ENCODE data around the gene ZNF487.
A peak's percentile ranks its signal among the peaks of the same experiment; 100 is the strongest.
"Not testable (repeated sequence)": the region's sequence is repeated elsewhere in the genome, so short reads cannot be mapped to it uniquely, and the experiment has no call there.

The ZNF487 gene

DNA sequence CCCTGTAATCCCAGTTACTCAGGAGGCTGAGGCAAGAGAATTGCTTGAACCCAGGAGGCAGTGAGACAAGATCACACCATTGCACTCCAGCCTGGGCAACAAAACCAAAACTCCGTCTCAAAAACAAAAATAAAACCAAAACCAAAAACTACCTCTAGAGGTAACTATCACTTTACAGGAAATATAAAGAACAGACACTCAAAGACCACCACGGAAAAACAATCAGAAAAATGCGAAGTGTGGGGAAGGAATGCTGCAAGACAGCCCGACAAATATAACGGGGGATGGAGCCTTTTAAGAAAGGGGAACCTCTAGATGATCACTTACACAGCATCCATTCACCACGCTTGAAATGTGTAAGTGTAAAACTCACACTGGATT lies 32.2 kb upstream of the ZNF487 start:
- DNase-seq (ENCODE audit: low read depth), result no peak

DNA sequence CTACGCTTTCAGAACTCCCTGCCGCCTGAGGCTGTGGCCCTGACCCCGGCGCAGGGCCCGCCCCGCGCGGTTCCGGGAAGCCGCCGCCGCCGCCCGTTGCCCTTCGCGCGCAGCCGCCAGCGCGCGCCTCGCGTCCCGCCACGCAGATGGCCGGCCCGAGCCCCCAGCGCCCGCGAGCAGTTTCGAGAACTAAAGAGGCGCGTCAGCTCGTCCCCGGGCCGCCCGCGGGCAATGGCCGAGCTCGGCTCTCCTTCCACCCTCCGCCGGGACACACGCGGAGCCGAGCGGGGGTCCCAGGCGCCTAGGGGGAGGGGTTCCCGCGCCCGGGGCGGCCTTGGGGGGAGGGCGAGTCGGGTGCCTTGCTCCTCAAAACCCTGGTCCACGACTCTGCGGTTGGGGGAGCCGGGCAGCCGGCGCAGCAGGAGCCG lies 29.7 kb upstream of the ZNF487 start:
- peak; percentile 46 for DNase-seq (ENCODE audit: low read depth)

DNA sequence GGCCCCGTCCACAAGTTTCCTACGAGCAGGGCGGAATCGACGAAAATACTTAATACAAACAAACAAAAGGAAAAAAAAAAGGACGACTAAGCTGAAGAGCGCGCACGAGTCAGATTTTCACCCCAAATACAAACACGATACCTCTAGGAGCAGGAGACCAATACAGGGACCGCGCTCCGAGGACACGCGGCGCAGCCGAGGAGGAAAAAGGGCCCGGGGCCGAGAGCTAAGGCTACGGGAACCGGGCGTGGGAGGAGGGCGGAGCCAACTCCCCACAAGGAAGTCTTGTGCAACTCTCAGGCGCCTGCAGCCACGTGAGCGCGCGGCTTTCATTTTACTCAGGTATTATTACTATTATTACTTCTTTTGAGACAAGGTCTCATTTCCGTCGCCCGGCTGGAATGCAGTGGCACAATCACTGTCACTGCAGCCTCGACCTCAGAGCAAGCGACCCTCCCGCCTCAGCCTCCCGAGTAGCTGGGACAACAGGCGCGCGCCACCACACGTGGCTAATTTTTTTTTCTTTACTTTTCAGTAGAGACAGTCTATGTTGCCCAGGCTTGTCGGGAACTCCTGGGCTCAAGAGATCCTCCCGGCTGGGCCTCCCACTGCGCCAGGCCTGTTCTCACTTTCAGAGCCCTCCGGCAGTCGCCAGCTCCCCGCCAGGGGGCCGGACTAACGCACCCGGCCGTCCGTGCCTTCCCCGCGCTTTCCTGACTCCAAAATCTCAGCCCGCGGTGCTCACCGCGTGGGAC lies 29.2 kb upstream of the ZNF487 start:
- DNase-seq (ENCODE audit: low read depth), result peak; percentile 89

DNA sequence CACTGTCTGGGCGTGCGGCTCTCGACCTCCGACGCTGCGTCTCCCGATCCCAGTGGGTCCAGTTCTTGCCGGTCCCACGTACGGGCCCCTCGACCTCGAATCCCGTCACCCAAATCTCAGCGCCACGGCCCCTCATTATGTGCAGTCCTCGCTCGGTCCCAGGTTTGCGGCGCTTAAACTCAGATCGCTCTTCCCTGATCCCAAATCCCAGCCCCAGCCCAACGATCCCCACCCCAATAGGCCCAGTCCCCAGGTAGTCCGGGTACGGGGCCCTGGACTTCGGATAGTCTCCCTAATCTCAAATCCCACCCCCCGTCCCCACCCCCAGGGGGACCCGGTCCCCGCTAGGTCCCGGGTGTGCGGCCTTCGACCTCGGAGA lies 28.6 kb upstream of the ZNF487 start:
- DNase-seq (ENCODE audit: low read depth), result no peak

DNA sequence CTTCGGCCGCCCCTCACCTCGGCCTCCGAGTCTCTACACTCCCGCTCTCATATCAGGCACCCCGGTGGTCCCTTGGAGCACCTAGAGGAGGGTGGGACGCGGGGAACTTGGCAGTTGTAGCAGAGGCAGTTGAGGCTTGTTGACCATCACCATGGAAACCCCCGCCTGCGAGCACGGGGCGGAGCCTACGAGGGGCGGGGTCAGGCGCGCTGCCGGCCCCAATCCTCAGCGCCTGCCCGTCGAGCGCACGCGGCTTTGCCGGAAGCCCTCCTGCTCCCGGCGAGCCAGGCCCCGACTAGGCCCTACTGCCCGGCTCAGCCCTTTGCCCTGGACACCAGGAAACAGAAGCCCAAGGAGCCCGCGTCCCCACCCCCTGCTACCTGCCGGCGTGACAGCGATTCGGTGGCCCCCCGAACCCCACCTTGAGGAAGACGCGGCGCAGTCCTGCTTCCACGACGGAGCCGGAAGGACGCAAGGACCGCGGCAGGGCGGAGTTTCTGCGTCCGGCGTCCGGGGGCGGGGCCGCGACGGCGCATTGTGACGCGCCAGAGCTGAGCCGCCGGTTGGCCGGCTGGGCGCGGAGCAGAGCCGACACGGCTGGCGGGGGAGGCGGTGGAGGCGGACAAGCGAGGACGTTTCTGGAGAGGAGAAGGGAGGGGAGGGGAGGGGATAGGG lies 28.1 kb upstream of the ZNF487 start, which contains the start of gene HNRNPF:
TSS of gene HNRNPF (minus strand) at position 477 of the 675 bp plus-strand sequence. CDS start 21,302 bp downstream, outside the sequence.
- peak; percentile 91 for DNase-seq (ENCODE audit: low read depth)

DNA sequence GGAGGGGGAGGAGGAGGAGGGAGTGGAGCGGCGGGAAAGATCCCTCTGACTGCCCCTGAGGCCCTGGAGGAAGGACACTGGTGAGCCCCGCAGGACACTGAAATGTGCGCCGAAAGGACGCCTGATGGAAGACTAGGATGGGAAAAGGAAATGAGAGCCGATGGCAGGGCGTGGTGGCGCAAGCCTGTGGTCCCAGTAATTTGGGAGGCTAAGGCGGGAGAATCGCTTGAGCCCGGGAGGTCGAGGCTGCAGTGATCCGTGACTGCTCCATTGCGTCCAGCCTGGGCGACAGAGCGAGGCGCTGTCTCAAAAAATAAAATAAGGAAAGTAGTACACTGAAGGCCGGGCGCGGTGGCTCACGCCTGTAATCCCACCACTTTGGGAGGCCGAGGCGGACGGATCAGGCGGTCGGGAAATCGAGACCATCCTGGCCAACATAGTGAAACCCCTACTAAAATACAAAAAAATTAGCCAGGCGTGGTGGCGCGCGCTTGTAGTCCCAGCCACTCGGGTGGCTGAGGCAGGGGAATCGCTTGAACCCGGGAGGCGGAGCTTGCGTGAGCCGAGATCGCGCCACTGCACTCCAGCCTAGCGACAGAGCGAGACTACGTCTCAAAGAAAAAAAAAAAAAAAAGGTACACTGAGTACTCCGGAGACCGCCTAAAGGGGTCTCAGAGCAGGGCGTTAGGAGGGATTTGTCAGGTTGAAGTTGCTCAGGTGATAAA lies 27.4 kb upstream of the ZNF487 start:
- peak; percentile 59 for DNase-seq (ENCODE audit: low read depth)

DNA sequence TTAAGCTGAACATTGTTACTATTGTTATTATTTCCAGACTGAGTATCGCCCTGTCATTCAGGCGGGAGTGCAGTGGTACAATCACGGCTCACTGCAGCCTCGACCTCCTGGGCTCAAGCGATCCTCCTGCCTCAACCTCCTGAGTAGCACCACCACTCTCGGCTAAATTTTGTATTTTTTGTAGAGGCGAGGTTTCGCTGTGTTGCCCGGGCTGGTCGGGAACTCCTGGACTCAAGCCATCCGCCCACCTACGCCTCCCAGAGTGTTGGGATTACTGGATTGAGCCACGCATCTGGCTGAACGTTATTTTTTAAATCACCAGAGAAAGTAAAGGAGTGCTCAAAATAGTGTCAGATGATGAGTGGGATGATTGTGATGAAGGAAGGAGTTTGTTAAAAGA lies 26.6 kb upstream of the ZNF487 start:
- no peak for DNase-seq (ENCODE audit: low read depth)

DNA sequence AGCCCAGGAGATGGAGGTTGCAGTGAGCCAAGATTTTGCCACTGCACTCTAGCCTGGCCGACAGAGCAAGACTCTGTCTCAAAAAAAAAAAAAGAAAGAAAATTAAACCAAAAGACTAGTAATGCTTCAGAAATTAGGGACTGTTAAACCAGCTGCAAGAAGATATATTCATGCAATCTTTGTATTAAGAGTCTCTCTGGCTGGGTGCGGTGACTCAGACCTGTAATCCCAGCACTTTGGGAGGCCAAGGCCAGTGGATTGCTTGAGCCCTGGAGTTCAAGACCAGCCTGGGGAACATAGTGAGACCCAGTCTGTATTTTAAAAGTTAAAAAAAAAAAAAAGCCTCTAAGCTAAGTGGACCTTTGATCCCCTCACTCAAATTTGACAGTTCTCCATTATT lies 25.4 kb upstream of the ZNF487 start:
- no peak for DNase-seq (ENCODE audit: low read depth)

DNA sequence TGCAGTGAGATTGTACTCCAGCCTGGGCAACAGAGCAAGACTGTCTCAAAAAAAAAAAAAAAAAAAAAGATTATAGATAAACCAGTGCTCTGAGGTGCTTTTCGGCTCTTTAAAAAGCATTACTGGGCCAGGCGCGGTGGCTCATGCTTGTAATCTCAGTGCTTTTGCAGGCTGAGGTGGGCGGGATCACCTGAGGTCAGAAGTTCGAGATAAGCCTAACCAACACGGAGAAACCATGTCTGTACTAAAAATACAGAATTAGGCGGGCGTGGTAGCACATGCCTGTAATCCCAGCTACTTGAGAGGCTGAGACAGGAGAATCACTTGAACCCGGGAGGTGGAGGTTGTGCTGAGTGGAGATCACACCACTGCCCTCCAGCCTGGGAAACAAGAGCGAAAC lies 21.4 kb upstream of the ZNF487 start:
- DNase-seq (ENCODE audit: low read depth), result no peak

DNA sequence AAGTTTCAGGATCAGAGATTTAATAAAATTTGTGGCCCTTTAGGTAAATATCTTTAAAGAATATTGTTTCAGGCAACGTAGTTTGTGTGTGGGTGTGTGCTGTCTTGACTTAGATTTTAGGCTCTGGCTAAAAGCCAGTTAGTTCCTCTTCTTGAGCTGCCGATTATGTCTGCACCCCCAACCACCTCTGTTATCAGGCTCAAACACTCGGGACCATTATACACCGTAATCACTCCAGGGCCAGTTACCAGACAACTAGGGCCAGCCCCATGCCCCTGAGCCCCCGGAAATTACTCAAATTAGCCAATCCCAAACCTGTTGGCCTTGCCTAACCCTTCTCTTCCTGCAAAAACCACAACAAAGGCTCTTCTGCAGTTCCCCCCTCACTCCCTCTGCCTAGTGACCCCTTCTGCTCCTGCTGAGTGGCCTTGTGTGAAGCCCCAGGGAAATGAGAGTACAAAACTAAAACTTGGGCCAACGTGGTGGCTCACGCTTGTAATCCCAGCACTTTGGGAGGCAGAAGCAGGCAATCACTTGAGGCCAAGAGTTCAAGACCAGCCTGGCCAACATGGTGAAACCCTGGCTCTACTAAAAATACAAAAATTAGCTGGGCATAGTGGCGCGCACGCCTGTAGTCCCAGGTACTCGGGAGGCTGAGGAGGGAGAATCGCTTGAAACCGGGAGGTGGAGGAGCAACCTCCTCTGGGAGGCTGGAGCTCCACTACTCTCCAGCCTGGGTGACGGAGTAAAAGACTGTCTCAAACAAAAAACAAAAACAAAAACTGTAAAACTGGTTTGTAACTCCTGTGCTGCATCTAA lies 18.8 kb upstream of the ZNF487 start:
- no peak for DNase-seq (ENCODE audit: low read depth)

DNA sequence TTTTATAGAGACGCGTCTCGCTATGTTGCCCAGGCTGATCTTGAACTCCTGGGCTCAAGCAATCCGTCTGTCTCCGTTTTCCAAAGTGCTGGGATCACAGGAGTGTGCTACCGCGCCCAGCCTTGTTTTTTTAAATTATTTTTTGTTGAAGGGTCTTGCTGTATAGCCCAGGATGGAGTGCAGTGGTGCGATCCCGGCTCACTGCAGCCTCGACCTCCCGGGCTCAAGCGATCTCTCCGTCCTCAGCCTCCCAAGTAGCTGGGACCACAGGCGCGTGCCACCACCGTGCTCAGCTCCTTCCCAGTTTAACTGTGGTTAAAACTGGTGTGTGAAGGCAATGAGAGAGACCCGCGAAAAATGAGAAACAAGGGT lies 16.9 kb upstream of the ZNF487 start:
- no peak for DNase-seq (ENCODE audit: low read depth)

DNA sequence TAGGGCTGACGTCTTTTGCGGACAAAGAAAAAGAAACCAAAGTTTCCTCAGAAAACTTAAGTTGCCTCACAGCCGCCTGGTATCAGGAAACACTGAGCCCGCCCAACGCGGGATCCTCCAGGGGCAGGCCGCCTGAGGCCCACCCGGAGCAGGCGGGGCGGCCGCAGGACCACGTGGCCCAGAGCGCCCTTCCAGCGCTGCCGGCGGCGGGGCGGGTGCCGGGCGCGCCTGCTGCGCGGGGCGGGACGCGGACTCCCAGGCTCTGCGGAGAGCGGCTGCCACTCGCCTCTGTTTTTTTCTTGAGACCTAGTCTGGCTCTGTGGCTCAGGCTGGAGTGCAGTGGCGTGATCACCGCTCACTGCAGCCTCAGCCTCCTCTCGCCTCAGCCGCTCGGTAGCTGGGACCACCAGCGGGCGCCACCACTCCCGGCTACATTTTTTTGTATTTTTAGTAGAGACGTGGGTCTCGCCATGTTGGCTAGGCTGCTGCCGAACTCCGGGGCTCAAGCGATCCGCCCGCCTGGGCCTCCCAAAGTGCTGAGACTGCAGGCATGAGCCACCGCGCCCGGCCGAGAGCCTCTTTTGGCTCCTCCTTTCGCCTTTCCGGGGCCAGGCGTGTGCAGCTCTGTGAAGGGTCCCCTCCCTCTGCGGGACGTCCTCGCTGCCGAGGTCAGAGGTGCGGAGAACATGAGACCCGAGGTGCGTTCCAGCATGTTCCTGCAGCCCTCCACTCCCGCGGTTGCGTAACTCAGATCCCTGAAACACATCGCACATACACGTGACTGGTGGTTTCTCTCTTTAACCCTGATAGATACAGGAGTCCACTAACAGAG lies 16.3 kb upstream of the ZNF487 start:
- DNase-seq (ENCODE audit: low read depth), result peak; percentile 73

DNA sequence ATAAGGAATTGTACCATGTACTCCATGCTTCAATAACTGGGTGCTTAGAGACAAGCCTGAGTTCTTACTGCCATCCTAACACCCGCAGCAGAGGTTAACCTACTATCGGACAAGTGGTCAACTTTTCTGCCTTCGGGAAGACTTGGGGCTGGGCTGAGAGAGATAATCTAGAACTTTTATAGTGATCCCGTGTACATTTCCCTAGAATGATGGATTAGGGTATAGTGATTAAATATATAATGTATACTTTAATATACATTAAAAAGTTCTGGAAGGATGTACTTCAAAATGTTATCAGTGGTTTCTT lies 15.8 kb upstream of the ZNF487 start:
- DNase-seq (ENCODE audit: low read depth), result no peak

DNA sequence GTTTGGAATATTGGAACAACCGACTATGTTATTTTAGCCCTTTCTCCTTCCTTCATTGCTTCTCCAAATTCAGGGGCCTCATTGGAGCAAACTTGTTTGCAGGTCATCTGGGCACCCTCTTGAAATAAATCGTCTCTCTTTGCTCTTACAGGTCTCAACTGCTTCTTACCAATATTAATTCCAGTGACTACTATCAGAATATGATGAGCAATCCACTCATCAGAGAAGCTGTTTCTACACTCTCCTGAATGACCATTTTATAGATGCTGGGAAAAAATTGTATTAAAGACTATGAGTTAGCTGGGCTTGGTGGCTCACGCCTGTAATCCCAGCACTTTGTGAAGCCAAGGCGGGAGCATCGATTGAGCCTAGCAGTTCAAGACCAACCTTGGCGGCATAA lies 15.4 kb upstream of the ZNF487 start:
- no peak for DNase-seq (ENCODE audit: low read depth)

DNA sequence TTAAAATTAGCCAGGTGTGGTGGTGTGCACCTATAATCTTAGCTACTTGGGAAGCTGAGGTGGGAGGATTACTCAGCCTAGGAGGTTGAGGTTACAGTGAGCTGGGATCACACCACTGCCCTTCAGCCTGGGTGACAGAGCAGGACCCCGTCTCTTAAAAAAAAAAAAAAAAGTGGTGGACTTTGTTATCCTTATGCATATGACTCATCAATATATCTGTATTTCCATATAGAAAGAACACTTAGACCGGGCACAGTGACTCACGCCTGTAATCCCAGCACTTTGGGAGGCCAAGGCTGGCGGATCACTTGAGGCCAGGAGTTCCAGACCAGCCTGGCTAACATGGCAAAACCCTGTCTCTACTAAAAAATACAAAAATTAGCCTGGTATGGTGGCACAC lies 15.0 kb upstream of the ZNF487 start:
- DNase-seq (ENCODE audit: low read depth), result not testable (repeated sequence)

DNA sequence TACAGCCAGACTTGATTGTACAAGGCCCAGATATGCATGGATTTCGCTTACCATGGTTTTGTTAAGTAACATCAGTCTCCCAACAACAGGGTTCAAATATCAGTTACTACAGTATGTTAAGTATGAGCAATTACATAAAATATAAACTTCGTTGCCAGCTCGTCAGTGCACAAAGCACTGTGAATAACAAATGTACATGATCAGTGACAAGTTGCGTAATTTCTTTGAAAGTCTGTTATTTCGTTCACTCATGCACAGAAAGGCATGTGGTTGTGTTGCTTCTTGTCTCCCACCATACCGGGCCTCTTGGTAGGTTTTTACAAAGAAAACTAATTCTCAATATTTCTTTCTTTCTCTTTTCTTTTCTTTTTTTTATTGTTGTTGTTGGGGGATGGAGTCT lies 12.5 kb upstream of the ZNF487 start:
- no peak for DNase-seq (ENCODE audit: low read depth)

DNA sequence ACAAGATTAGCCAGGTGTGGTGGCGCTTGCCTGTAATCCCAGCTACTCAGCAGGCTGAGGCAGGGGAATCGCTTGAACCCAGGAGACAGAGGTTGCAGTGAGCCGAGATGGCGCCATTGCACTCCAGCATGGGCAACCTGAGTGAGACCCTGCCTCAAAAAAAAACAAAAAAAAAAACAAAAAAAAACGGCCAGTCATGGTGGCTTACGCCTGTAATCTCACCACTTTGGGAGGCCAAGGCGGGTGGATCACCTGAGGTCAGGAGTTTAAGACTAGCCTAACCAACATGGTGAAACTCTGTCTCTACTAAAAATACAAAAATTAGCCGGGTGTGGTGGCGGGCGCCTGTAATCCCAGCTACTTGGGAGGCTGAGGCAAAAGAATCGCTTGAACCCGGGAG lies 10.4 kb upstream of the ZNF487 start:
- not testable (repeated sequence) for DNase-seq (ENCODE audit: low read depth)

DNA sequence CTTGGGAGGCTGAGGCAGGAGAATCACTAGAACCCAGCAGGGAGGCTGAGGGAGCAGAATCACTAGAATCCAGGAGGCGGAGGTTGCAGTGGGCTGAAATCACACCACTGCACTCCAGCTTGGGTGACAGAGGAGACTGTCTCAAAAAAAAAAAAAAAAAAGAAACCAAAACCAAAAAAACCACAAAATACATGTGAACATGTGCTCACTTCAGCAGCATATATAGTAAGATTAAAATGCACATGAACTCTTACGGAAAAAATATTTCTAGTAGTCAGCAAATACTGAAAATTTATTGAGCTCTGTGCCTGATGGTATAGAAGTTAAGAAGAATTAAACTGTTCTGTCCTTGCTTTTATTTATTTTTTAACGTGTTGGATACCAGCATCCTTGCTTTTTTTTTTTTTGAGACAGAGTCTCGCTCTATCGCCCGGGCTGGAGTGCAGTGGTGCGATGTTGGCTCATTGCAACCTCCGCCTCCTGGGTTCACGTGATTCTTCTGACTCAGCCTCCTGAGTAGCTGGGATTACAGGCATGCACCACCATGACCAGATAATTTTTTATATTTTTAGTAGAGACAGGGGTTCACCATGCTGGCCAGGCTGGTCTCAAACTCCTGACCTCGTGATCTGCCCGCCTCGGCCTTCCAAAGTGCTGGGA lies 9.6 kb upstream of the ZNF487 start:
- peak; percentile 51 for DNase-seq (ENCODE audit: low read depth)

DNA sequence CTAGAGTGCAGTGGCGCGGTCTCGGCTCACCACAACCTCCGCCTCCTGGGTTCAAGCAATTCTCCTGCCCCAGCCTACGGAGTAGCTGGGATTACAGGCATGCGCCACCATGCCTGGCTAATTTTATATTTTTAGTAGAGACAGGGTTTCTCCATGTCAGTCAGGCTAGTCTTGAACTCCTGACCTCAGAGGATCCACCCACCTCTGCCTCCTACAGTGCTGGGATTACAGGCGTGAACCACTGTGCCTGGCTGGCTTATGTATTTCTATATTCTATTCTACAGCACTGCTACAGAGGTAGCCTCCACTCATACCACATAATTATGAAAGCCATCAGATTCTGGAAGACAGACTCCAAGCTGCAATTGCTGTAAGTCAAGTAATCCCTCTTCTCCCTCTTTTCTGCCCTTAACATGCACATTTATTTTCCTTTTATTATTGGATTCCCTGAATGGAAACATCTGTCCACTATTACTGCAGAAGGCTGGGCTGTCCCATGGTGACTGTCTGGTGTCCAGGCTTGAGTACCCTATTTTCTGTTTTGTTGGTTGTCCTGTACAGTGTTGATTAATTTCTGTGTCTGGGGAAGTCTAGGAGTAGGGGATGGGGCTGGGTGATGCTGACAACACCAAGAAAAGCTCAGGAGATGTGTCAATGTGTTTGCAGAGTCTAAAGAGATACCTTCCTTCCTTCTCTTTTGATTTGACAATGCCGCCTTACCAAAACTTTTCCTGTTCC lies 5.8 kb upstream of the ZNF487 start:
- no peak for DNase-seq (ENCODE audit: low read depth)

DNA sequence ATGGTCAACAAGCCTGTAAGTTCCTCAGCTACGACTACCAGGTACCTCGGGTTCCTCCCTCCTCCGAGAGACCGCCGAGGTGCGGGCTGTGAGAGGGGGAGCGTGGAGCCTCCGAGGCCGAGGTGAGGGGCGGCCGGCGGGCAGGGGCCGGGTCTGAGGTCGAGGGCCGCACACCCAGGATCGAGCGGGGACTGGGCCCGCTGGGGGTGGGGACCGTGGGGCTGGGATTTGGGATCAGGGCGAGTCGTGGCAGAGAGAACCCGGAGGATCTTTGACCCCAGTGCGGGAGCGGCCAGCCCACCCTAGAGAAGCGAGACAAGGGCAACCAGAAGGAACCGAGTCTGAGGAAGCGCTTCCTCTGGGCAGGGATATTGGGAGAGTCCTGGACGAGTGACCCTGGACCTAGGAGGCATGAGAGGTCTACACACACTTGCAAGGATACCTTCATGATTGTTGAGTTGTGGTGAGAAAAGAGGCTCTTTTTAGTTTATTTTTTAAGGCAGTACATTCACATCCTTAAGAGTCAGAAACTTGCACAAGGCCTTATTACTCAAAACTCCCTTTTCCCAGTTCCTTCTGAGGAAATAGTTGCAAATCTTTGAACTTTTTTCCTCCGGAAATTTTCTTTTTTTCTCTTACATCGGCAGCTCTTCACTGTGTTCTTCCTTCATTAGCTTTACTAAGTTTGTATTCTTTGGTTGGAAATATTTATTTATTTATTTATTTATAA lies 395 bp downstream of the ZNF487 start:
- no peak for DNase-seq (ENCODE audit: low read depth)
